ENCODE data around the gene CPS1. TPM values are rescaled to one million over a fixed set of nuclear protein-coding genes. Genes with fewer than 3 reads are reported as not detected.

CPS1 gene
- total RNA-seq, 1 donor from 2014 or later = 3.7 TPM

GRCh38 chr2:210623506-210623905 lies 67.1 kb downstream of the CPS1 start:
- H3K27ac ChIP-seq (ENCODE audit: low read depth, low read length) = no peak overlapping the region
- H3K27me3 ChIP-seq (ENCODE audit: control insufficient read depth in 3 of 3, insufficient read depth in 3 of 3, low read length in 3 of 3) = no peaks in the 10 kb centered on the region
- no peaks in the 10 kb centered on the region for H3K4me1 ChIP-seq (ENCODE audit: control insufficient read depth in 3 of 3, insufficient read depth in 3 of 3, low read length in 3 of 3)
- no peaks in the 10 kb centered on the region for H3K9me3 ChIP-seq (ENCODE audit: control insufficient read depth in 3 of 3, low read length in 3 of 3)
- H3K9ac ChIP-seq (ENCODE audit: low read depth in 1 of 3, low read length in 3 of 3) = no peak overlapping the region
- no peak overlapping the region for H3K4me3 ChIP-seq (ENCODE audit: low read length in 3 of 3)
- no peaks in the 10 kb centered on the region for H3K36me3 ChIP-seq (ENCODE audit: control insufficient read depth in 3 of 3, insufficient read depth in 3 of 3, low read length in 3 of 3)

GRCh38 chr2:210626849-210627248 lies 70.5 kb downstream of the CPS1 start:
- Histone ChIP-seq H3K9me3 (ENCODE audit: control insufficient read depth in 3 of 3, low read length in 3 of 3) (no peaks in the 10 kb centered on the region), H3K9ac (ENCODE audit: low read depth in 1 of 3, low read length in 3 of 3) (no peak overlapping the region), H3K4me3 (ENCODE audit: low read length in 3 of 3) (no peak overlapping the region), H3K4me1 (ENCODE audit: control insufficient read depth in 3 of 3, insufficient read depth in 3 of 3, low read length in 3 of 3) (no peaks in the 10 kb centered on the region), H3K27me3 (ENCODE audit: control insufficient read depth in 3 of 3, insufficient read depth in 3 of 3, low read length in 3 of 3) (no peaks in the 10 kb centered on the region), H3K27ac (ENCODE audit: low read depth, low read length) (no peak overlapping the region), H3K36me3 (ENCODE audit: control insufficient read depth in 3 of 3, insufficient read depth in 3 of 3, low read length in 3 of 3) (no peaks in the 10 kb centered on the region)

GRCh38 chr2:210630873-210631560 lies 74.6 kb downstream of the CPS1 start:
- H3K4me1 ChIP-seq (ENCODE audit: control insufficient read depth in 3 of 3, insufficient read depth in 3 of 3, low read length in 3 of 3) = no peaks in the 10 kb centered on the region
- H3K9me3 ChIP-seq (ENCODE audit: control insufficient read depth in 3 of 3, low read length in 3 of 3) = no peaks in the 10 kb centered on the region
- H3K9ac ChIP-seq (ENCODE audit: low read depth in 1 of 3, low read length in 3 of 3) = no peak overlapping the region
- no peaks in the 10 kb centered on the region for H3K27me3 ChIP-seq (ENCODE audit: control insufficient read depth in 3 of 3, insufficient read depth in 3 of 3, low read length in 3 of 3)
- no peaks in the 10 kb centered on the region for H3K36me3 ChIP-seq (ENCODE audit: control insufficient read depth in 3 of 3, insufficient read depth in 3 of 3, low read length in 3 of 3)
- H3K4me3 ChIP-seq (ENCODE audit: low read length in 3 of 3) = no peak overlapping the region
- no peak overlapping the region for H3K27ac ChIP-seq (ENCODE audit: low read depth, low read length)

- Histone ChIP-seq H3K27me3 (ENCODE audit: control insufficient read depth in 3 of 3, insufficient read depth in 3 of 3, low read length in 3 of 3) (no peaks in the 10 kb centered on the region), H3K4me1 (ENCODE audit: control insufficient read depth in 3 of 3, insufficient read depth in 3 of 3, low read length in 3 of 3) (no peaks in the 10 kb centered on the region), H3K9ac (ENCODE audit: low read depth in 1 of 3, low read length in 3 of 3) (no peak overlapping the region)
Observed at GRCh38 chr2:210633699-210634098, 77.3 kb downstream of the CPS1 start.

GRCh38 chr2:210635257-210635656 lies 78.9 kb downstream of the CPS1 start:
- Histone ChIP-seq H3K27me3 (ENCODE audit: control insufficient read depth in 3 of 3, insufficient read depth in 3 of 3, low read length in 3 of 3) (no peaks in the 10 kb centered on the region), H3K9ac (ENCODE audit: low read depth in 1 of 3, low read length in 3 of 3) (no peak overlapping the region), H3K36me3 (ENCODE audit: control insufficient read depth in 3 of 3, insufficient read depth in 3 of 3, low read length in 3 of 3) (no peaks in the 10 kb centered on the region), H3K27ac (ENCODE audit: low read depth, low read length) (no peak overlapping the region), H3K9me3 (ENCODE audit: control insufficient read depth in 3 of 3, low read length in 3 of 3) (no peaks in the 10 kb centered on the region), H3K4me1 (ENCODE audit: control insufficient read depth in 3 of 3, insufficient read depth in 3 of 3, low read length in 3 of 3) (no peaks in the 10 kb centered on the region), H3K4me3 (ENCODE audit: low read length in 3 of 3) (no peak overlapping the region)

More at GRCh38 chr2:210633699-210634098, 77.3 kb downstream of the CPS1 start:
- H3K36me3 ChIP-seq (ENCODE audit: control insufficient read depth in 3 of 3, insufficient read depth in 3 of 3, low read length in 3 of 3) = no peaks in the 10 kb centered on the region
- H3K9me3 ChIP-seq (ENCODE audit: control insufficient read depth in 3 of 3, low read length in 3 of 3) = no peaks in the 10 kb centered on the region
- no peak overlapping the region for H3K4me3 ChIP-seq (ENCODE audit: low read length in 3 of 3)
- H3K27ac ChIP-seq (ENCODE audit: low read depth, low read length) = no peak overlapping the region

- Histone ChIP-seq H3K27me3 (ENCODE audit: control insufficient read depth in 3 of 3, insufficient read depth in 3 of 3, low read length in 3 of 3) (no peaks in the 10 kb centered on the region), H3K4me3 (ENCODE audit: low read length in 3 of 3) (no peak overlapping the region), H3K27ac (ENCODE audit: low read depth, low read length) (no peak overlapping the region), H3K9me3 (ENCODE audit: control insufficient read depth in 3 of 3, low read length in 3 of 3) (peaks cover 0 to 2% (median 0%) of the 10 kb centered on the region in 3 donors), H3K4me1 (ENCODE audit: control insufficient read depth in 3 of 3, insufficient read depth in 3 of 3, low read length in 3 of 3) (no peaks in the 10 kb centered on the region), H3K9ac (ENCODE audit: low read depth in 1 of 3, low read length in 3 of 3) (no peak overlapping the region), H3K36me3 (ENCODE audit: control insufficient read depth in 3 of 3, insufficient read depth in 3 of 3, low read length in 3 of 3) (no peaks in the 10 kb centered on the region)
Observed at GRCh38 chr2:210642333-210642732, 85.9 kb downstream of the CPS1 start.

- Histone ChIP-seq H3K4me3 (ENCODE audit: low read length in 3 of 3) (no peak overlapping the region), H3K36me3 (ENCODE audit: control insufficient read depth in 3 of 3, insufficient read depth in 3 of 3, low read length in 3 of 3) (no peaks in the 10 kb centered on the region), H3K27ac (ENCODE audit: low read depth, low read length) (no peak overlapping the region), H3K9me3 (ENCODE audit: control insufficient read depth in 3 of 3, low read length in 3 of 3) (no peaks in the 10 kb centered on the region), H3K4me1 (ENCODE audit: control insufficient read depth in 3 of 3, insufficient read depth in 3 of 3, low read length in 3 of 3) (no peaks in the 10 kb centered on the region), H3K27me3 (ENCODE audit: control insufficient read depth in 3 of 3, insufficient read depth in 3 of 3, low read length in 3 of 3) (no peaks in the 10 kb centered on the region), H3K9ac (ENCODE audit: low read depth in 1 of 3, low read length in 3 of 3) (no peak overlapping the region)
Observed at GRCh38 chr2:210647151-210647550, 90.8 kb downstream of the CPS1 start.

- H3K27me3 ChIP-seq (ENCODE audit: control insufficient read depth in 3 of 3, insufficient read depth in 3 of 3, low read length in 3 of 3) = no peaks in the 10 kb centered on the region
- H3K36me3 ChIP-seq (ENCODE audit: control insufficient read depth in 3 of 3, insufficient read depth in 3 of 3, low read length in 3 of 3) = no peaks in the 10 kb centered on the region
- H3K9me3 ChIP-seq (ENCODE audit: control insufficient read depth in 3 of 3, low read length in 3 of 3) = no peaks in the 10 kb centered on the region
- no peaks in the 10 kb centered on the region for H3K4me1 ChIP-seq (ENCODE audit: control insufficient read depth in 3 of 3, insufficient read depth in 3 of 3, low read length in 3 of 3)
- no peak overlapping the region for H3K4me3 ChIP-seq (ENCODE audit: low read length in 3 of 3)
- no peak overlapping the region for H3K27ac ChIP-seq (ENCODE audit: low read depth, low read length)
- H3K9ac ChIP-seq (ENCODE audit: low read depth in 1 of 3, low read length in 3 of 3) = no peak overlapping the region
Observed at GRCh38 chr2:210654091-210654490, 97.7 kb downstream of the CPS1 start.

- no peak overlapping the region for H3K9ac ChIP-seq (ENCODE audit: low read depth in 1 of 3, low read length in 3 of 3)
- no peak overlapping the region for H3K4me3 ChIP-seq (ENCODE audit: low read length in 3 of 3)
- no peaks in the 10 kb centered on the region for H3K9me3 ChIP-seq (ENCODE audit: control insufficient read depth in 3 of 3, low read length in 3 of 3)
- no peaks in the 10 kb centered on the region for H3K36me3 ChIP-seq (ENCODE audit: control insufficient read depth in 3 of 3, insufficient read depth in 3 of 3, low read length in 3 of 3)
- no peaks in the 10 kb centered on the region for H3K27me3 ChIP-seq (ENCODE audit: control insufficient read depth in 3 of 3, insufficient read depth in 3 of 3, low read length in 3 of 3)
- no peaks in the 10 kb centered on the region for H3K4me1 ChIP-seq (ENCODE audit: control insufficient read depth in 3 of 3, insufficient read depth in 3 of 3, low read length in 3 of 3)
- no peak overlapping the region for H3K27ac ChIP-seq (ENCODE audit: low read depth, low read length)
Observed at GRCh38 chr2:210655229-210655975, 99.0 kb downstream of the CPS1 start.

- no peak overlapping the region for H3K4me3 ChIP-seq (ENCODE audit: low read length in 3 of 3)
- no peaks in the 10 kb centered on the region for H3K36me3 ChIP-seq (ENCODE audit: control insufficient read depth in 3 of 3, insufficient read depth in 3 of 3, low read length in 3 of 3)
- no peaks in the 10 kb centered on the region for H3K9me3 ChIP-seq (ENCODE audit: control insufficient read depth in 3 of 3, low read length in 3 of 3)
- no peaks in the 10 kb centered on the region for H3K27me3 ChIP-seq (ENCODE audit: control insufficient read depth in 3 of 3, insufficient read depth in 3 of 3, low read length in 3 of 3)
- no peak overlapping the region for H3K9ac ChIP-seq (ENCODE audit: low read depth in 1 of 3, low read length in 3 of 3)
- H3K4me1 ChIP-seq (ENCODE audit: control insufficient read depth in 3 of 3, insufficient read depth in 3 of 3, low read length in 3 of 3) = no peaks in the 10 kb centered on the region
- no peak overlapping the region for H3K27ac ChIP-seq (ENCODE audit: low read depth, low read length)
Observed at GRCh38 chr2:210657874-210658273, 101.5 kb downstream of the CPS1 start.
